ENCODE measurements around the gene DOK3. TPM values are rescaled to one million over a fixed set of nuclear protein-coding genes. Genes with fewer than 3 reads are reported as not detected.

DOK3 gene
- total and polyA plus RNA-seq, 2 donors (not counting 1 experiment from before 2014, with no cell fraction given): 103 to 115 TPM

GRCh38 chr5:177468685-177469628 lies 40.7 kb downstream of the DOK3 start:
- H3K9me3 Mint-ChIP-seq (ENCODE audit: insufficient read depth): peaks cover 2% of the 10 kb centered on the region
- H3K4me3 Mint-ChIP-seq: no peak overlapping the region
- ATAC-seq (ENCODE audit: low read depth) (no peak), DNase-seq (no peak)
- POLR2A ChIA-PET: no interaction called here
- Histone ChIP-seq H2AFZ (ENCODE audit: insufficient read depth, low read depth, low read length, poor library complexity, severe bottlenecking) (no peak overlapping the region), H3K27ac (ENCODE audit: low read length in 2 of 2) (no peak overlapping the region), H3K4me2 (replicated peaks; ENCODE audit: low read depth, low read length, poor library complexity, severe bottlenecking) (no peak overlapping the region), H3K27me3 (replicated peaks in 1 of 4; ENCODE audit: control extremely low read depth in 1 of 4, control insufficient read depth in 3 of 4, insufficient read depth in 4 of 4, low read length in 3 of 4) (peaks cover 0 to 19% (median 6%) of the 10 kb centered on the region in 4 experiments), H3K9ac (ENCODE audit: low read length) (no peak overlapping the region), H3K4me3 (ENCODE audit: control extremely low read depth in 1 of 5, extremely low read depth in 1 of 5, insufficient read depth in 1 of 5, low read depth in 2 of 5, low read length in 4 of 5) (no peak overlapping the region), H3K36me3 (replicated peaks in 1 of 2; ENCODE audit: control extremely low read depth in 1 of 2, control insufficient read depth in 1 of 2, extremely low read depth in 1 of 2, insufficient read depth in 2 of 2, low read length in 1 of 2) (no peaks in the 10 kb centered on the region), H3K9me3 (ENCODE audit: control extremely low read depth in 1 of 3, control insufficient read depth in 2 of 3, insufficient read depth in 1 of 3, low read length in 2 of 3) (no peaks in the 10 kb centered on the region), H3K79me2 (ENCODE audit: control insufficient read depth, insufficient read depth, low read length) (no peaks in the 10 kb centered on the region), H3K4me1 (ENCODE audit: control insufficient read depth in 2 of 2, insufficient read depth in 2 of 2, low read length in 2 of 2) (peaks cover 7 to 9% of the 10 kb centered on the region in 2 donors), H4K20me1 (ENCODE audit: control insufficient read depth, insufficient read depth, low read length, poor library complexity, severe bottlenecking) (peaks cover 11% of the 10 kb centered on the region)
- no peak overlapping the region for H3K27ac Mint-ChIP-seq
- H3K27me3 Mint-ChIP-seq: peaks cover 9% of the 10 kb centered on the region
- H3K4me1 Mint-ChIP-seq: peaks cover 5% of the 10 kb centered on the region
- intact Hi-C loops (cut with micrococcal nuclease): no loop called here
- CTCF ChIA-PET: interaction anchor here (1.0 to 1.5 kb wide), 3 partner anchors 64 to 78 kb away, joined by 4 read pairs; no protein-coding TSS in a partner anchor
- 91% methylated on average over 19 of the region's 25 CpGs for WGBS (ENCODE audit: insufficient coverage)
- TF ChIP-seq CTCF (IDR thresholded peaks at IDR 0.05) (no peak), EZH2 (IDR thresholded peaks at IDR 0.05; ENCODE audit: borderline replicate concordance, insufficient read depth, low read depth, low read length, poor library complexity, severe bottlenecking) (no peak)

- CTCF ChIA-PET: interaction anchor here (1.1 kb wide), 1 partner anchor 78 kb away, joined by 4 read pairs; no protein-coding TSS in a partner anchor
- H3K27me3 ChIP-seq (replicated peaks in 1 of 4; ENCODE audit: control extremely low read depth in 1 of 4, control insufficient read depth in 3 of 4, insufficient read depth in 4 of 4, low read length in 3 of 4): peaks cover 0 to 17% (median 5%) of the 10 kb centered on the region in 4 experiments
- Mint-ChIP-seq H3K27me3 (peaks cover 8% of the 10 kb centered on the region), H3K4me1 (peaks cover 3% of the 10 kb centered on the region), H3K27ac (no peak overlapping the region), H3K4me3 (no peak overlapping the region), H3K9me3 (ENCODE audit: insufficient read depth) (peaks cover 2% of the 10 kb centered on the region)
- H3K36me3 ChIP-seq (replicated peaks in 1 of 2; ENCODE audit: control extremely low read depth in 1 of 2, control insufficient read depth in 1 of 2, extremely low read depth in 1 of 2, insufficient read depth in 2 of 2, low read length in 1 of 2): no peaks in the 10 kb centered on the region
- POLR2A ChIA-PET: no interaction called here
- peaks cover 7 to 9% of the 10 kb centered on the region in 2 donors for H3K4me1 ChIP-seq (ENCODE audit: control insufficient read depth in 2 of 2, insufficient read depth in 2 of 2, low read length in 2 of 2)
- no peak overlapping the region for H3K4me2 ChIP-seq (replicated peaks; ENCODE audit: low read depth, low read length, poor library complexity, severe bottlenecking)
- H3K9ac ChIP-seq (ENCODE audit: low read length): no peak overlapping the region
- H4K20me1 ChIP-seq (ENCODE audit: control insufficient read depth, insufficient read depth, low read length, poor library complexity, severe bottlenecking): peaks cover 11% of the 10 kb centered on the region
- WGBS (ENCODE audit: insufficient coverage): no CpG with 5 or more reads among the region's 2 CpGs
- DNase-seq: no peak
- ATAC-seq (ENCODE audit: low read depth): no peak
- intact Hi-C loops (cut with micrococcal nuclease): no loop called here
- no peaks in the 10 kb centered on the region for H3K9me3 ChIP-seq (ENCODE audit: control extremely low read depth in 1 of 3, control insufficient read depth in 2 of 3, insufficient read depth in 1 of 3, low read length in 2 of 3)
- H3K79me2 ChIP-seq (ENCODE audit: control insufficient read depth, insufficient read depth, low read length): no peaks in the 10 kb centered on the region
- TF ChIP-seq EZH2 (IDR thresholded peaks at IDR 0.05; ENCODE audit: borderline replicate concordance, insufficient read depth, low read depth, low read length, poor library complexity, severe bottlenecking): no peak
- no peak for TF ChIP-seq CTCF (IDR thresholded peaks at IDR 0.05)
- no peak overlapping the region for H3K27ac ChIP-seq (ENCODE audit: low read length in 2 of 2)
- no peak overlapping the region for H2AFZ ChIP-seq (ENCODE audit: insufficient read depth, low read depth, low read length, poor library complexity, severe bottlenecking)
- H3K4me3 ChIP-seq (ENCODE audit: control extremely low read depth in 1 of 5, extremely low read depth in 1 of 5, insufficient read depth in 1 of 5, low read depth in 2 of 5, low read length in 4 of 5): no peak overlapping the region
Observed at GRCh38 chr5:177468329-177468684, 41.3 kb downstream of the DOK3 start.
